Measurements from ENCODE around the gene POLK. TPM values are rescaled to one million over a fixed set of nuclear protein-coding genes. Genes with fewer than 3 reads are reported as not detected.
"Not testable (repeated sequence)": the region's sequence is repeated elsewhere in the genome, so short reads cannot be mapped to it uniquely, and the experiment has no call there.

The POLK gene
- polyA plus RNA-seq, 4 donors = 30.1 to 37.8 (median 32.0) TPM

DNA sequence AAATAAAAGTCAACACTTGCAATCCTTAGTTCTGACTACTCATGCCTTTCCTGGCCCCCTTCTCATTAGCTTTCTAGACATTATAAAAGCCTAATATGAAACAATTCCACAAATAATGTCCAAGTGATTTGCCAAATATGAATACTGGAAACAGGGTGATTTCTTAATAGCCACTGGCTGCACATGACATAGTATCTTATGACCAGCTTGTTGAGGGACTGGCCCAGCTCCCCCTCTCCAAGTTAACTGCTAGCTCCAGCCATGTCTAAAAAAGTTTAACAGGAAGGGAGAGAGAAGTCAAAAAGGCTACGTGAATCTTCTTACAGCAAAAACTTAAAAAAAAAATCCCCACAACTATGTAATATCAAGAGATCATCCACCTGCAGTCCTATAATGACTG lies 1.7 kb upstream of the POLK start:
- DNase-seq (ENCODE audit: low read depth in 4 of 4, low spot score in 3 of 4) = no peak

DNA sequence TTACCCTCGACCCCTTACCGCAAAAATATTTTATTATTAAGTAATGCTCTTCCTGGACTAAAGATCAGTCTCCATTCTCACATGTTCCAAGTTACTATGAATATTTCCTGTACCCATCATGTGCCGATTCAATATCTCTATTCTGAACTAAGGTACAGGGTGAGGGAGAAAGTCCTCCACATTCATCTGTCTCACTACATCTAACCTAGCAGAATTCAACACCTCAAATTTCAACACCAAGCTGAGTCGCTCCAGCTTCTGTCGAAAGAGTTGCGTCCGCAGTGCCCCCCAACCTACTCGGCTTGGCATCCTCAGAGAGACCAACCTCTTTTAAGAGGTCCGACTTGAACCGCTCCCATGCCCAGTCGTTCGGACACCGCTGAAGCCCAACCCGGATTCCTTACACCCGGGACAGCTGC lies 1.3 kb upstream of the POLK start:
- DNase-seq (ENCODE audit: low read depth in 4 of 4, low spot score in 3 of 4) = no peak

DNA sequence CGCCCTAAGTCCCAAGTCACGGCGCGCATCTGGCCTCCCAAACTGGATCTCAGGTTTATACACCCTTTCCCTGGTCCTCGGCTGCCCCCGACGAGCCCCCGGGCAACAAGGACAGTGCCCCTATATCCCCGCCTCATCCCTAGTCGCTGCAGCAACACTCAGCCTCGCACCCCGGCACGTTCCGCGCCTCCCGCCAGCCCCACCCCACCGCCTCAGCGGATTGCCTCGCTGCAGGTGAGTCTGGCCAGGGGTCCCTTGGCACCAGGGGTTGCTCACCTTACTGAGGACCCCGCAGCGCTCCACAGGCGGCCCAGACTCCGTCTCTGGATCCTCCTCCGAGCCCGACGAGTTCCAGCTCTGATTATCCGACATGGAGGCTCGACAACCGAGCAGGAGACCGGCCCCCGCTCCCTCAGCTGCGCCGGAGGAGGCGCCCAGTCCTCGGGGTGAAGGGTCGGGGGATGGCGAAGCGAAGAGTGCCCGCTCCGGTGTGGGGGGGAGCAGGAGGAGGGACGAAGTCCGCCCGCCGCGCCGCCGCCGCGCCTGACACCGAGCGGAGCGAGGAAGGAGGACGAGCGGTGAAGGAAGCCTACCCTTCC lies 756 bp upstream of the POLK start:
- peak in 2 of 4 donors; percentile 18 to 28 for DNase-seq (ENCODE audit: low read depth in 4 of 4, low spot score in 3 of 4)

DNA sequence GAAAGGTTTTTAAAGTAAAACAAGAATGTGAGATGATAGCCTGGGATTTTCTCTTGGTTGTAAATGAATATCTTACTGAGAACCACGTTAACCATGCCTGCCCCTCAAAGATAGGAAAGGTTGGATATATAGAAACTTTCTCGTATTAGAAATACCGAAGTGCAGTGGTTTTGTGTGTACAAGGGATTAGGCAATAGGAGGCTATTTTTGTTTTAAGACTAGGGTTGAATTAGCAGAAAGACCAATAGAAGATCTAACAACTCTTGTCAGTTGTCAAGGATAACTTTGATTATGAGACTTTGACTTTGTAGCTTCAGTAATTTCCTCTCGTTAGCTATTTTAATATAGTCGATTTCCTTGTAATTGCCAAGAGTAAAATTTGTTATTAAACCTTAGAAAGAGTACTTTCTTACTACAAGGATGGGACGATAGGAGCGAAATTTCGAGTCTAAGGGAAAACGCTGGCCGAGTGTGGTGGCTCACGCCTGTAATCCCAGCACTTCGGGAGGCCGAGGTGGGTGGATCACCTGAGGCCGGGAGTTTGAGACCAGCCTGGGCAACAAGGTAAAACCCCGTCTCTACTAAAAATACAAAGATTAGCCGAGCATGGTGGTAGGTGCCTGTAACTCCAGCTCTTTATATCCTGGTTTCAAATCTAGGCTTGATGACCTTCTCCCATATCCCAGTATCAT lies 838 bp downstream of the POLK start:
- DNase-seq (ENCODE audit: low read depth in 4 of 4, low spot score in 3 of 4) = no peak

DNA sequence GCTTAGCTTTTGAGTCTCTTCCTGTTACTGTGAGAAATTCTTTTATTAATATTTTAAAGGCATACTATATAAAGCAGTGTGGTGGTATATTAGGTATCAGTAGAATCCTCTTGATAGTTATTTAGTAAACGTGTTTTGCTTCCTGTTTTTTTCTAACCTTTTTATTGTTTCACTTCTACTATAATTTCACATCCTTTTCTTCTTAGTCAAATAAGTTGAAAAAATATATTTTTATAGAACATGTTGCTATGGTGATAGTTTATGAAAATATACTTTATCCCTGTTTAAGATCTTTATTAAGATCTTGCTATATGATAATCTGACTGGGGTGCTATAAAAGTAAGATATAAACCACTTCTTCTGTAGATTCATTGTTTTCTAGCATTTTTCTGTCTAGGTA lies 2.1 kb downstream of the POLK start:
- DNase-seq (ENCODE audit: low read depth in 4 of 4, low spot score in 3 of 4) = no peak

DNA sequence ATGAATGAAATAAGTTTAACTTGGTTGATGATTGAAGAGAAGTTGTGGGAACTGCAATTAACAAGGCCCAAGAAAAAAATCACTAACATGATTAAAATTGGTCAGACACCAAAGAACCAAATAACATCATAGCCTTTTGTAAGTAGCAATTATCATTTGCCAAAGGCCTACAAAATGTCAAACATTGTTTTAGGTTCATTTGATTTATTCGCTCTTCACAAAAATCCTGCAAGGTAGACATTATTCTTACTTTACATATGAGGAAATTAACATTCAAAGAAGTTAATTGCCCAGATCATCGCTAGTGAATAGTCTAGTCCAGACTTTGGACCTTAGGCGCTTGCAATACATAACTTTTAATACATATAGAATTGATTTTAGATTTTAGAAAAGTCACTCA lies 2.6 kb downstream of the POLK start:
- DNase-seq (ENCODE audit: low read depth in 4 of 4, low spot score in 3 of 4) = no peak

DNA sequence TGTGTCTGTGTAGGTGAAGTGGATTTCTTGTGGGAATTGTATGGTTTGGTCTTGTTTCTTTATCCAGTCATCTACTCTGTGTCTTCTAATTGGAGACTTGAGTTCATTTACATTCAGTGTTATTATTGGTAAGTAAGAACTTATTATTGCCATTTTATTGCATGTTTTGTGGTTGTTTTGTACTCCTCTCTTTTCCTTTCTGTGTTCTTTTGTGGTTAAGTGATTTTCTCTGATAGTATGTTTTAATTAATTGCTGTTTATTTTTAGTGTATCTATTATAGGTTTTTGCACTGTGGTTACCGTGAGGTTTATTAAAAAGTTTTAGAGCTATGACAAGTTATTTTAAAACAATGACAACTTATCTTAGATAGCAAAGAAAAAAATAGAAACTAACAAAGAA lies 8.1 kb downstream of the POLK start:
- no peak for DNase-seq (ENCODE audit: low read depth in 4 of 4, low spot score in 3 of 4)

DNA sequence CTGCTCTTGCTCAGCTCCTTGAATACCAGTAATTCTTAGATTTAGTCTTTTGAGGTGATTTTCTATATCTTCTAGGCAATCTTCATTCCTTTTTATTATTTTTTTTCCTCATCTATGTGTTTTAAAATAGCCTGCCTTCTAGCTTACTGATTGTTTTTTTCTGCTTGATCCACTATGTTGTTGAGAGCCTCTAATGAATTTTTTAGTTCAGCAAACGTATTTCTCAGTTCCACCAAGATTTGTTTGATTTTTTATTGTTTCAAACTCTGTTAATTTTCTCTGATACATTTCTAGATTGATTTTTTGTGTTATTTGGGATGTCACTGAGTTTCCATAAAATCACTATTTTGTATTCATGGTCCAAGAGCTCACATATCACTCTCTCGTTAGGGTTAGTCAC lies 9.5 kb downstream of the POLK start:
- no peak for DNase-seq (ENCODE audit: low read depth in 4 of 4, low spot score in 3 of 4)

DNA sequence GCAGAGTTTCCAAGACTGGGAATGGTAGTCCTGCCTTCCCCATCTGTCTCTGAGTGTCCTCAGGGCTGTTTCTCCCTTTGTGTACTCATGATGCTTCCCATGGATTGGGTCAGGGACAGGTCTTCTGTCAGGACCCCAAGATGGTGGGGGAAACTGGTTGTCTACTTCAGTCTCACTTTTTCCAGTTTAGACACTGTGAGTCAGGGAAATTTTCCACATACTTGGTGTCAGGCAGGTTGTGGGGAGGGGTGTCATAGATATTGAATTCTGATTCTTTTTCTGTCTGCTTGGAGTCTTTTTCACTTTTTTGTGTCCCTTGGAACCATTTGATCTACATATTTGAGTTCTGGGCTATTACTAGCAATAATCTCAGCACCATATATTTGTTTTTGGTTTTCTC lies 10.3 kb downstream of the POLK start:
- DNase-seq (ENCODE audit: low read depth in 4 of 4, low spot score in 3 of 4) = no peak

DNA sequence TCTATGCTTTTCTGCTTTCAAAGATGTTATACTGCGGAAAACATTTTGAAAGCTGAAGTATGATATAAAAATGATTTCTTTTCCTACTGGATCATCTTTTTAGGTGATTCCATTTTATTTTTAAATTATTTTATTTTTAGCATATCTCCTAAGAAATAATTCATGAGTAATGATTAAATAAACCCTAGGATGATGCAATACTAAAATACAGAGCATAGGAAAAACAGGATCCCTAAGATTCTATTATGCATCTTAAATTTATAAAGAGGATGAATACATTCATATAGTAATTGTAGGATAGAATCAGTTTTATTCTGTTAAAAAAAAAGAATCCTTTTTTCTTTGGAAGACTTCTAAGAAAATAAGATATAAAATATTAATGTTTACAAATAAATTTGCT lies 10.9 kb downstream of the POLK start:
- no peak for DNase-seq (ENCODE audit: low read depth in 4 of 4, low spot score in 3 of 4)

DNA sequence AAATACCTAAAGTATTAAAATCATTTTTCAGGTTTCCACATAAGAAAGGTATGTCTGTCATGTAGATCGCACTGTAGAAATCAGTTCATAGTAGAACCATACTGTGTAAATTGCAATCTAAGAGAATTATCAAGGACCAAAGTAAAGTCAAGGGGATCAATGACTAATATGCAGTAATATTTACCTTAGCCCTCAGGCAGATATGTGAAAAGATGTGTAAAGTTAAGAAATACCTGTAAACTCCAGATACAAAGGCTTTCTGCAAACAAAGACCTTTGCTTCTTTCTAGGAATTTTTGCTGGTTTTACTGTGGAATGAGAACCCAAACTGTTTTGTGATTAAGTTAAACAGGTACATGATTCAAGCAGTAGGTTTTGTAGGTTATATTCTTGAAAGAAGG lies 11.6 kb downstream of the POLK start:
- DNase-seq (ENCODE audit: low read depth in 4 of 4, low spot score in 3 of 4) = no peak

DNA sequence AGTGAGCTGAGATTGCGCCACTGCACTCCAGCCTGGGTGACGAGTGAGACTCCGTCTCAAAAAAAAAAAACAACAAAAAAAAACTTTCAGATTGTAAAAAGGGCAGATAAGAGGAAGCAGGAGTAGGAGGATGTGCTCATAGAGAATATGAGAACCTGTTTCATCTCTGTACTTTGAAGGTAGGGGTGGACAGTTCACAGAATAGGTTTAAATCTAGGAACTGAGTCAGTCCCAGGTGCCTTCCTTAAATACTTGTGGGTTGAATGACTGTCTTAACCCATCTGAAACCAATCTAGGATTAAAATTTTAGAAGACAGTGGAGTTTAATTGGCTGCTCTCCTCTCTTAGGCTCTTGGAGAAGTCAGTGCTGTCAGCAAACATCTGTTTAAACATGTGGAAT lies 12.4 kb downstream of the POLK start:
- DNase-seq (ENCODE audit: low read depth in 4 of 4, low spot score in 3 of 4) = no peak

DNA sequence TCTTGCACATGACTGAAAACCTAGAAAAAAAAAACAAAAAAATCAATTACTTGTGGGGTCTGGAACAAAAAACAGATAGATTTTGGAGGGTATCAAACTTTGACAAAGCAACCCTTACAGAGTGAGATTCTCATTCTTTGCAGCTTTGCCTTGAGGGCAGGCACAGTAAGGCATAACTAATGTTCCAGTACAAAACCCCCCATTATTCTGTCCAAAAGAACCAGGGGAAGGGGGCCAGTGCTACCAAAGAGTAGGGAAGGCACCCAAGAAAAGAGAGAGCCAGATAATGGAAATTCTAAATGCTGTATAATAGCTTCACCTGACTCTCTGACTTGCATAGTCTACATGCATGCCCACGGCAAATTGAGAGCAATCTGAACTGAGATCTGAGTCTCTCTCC lies 12.9 kb downstream of the POLK start:
- DNase-seq (ENCODE audit: low read depth in 4 of 4, low spot score in 3 of 4) = no peak

DNA sequence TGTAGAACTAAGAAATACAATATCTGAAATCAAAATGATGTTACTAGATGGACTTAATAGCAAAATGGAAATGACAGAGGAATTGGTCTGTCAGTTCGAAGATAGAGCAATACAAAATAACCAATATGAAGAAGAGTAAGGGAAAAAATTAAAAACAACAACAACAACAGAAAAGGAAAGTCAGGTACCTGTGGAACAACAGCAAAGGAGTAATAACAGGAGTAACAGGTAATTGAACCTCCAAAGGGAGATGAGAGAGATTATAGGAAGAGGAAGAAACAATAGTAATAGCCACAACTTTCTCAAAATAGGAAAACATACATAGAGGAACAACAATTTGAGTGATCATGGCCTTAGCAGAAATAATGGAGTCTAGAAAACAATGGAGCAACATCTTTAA lies 13.7 kb downstream of the POLK start:
- DNase-seq (ENCODE audit: low read depth in 4 of 4, low spot score in 3 of 4) = no peak

DNA sequence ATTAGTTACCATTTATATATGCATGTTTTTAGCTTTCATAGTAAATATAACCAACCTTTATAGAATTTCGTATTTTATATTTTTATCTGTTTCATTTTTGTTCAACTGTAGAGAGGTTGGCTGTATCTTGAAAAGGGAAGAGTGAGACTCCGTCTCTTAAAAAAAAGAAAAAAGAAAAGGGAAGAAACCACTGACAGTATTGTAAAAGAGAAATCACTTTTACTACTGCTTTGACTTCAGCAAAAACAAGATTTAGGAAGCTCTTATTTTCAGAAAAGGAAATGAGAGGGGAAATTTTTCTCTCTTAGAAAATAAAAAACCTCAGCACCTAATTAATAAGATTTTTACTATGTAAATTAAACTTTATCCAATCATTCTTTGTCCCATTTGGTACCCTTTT lies 14.4 kb downstream of the POLK start:
- no peak for DNase-seq (ENCODE audit: low read depth in 4 of 4, low spot score in 3 of 4)

DNA sequence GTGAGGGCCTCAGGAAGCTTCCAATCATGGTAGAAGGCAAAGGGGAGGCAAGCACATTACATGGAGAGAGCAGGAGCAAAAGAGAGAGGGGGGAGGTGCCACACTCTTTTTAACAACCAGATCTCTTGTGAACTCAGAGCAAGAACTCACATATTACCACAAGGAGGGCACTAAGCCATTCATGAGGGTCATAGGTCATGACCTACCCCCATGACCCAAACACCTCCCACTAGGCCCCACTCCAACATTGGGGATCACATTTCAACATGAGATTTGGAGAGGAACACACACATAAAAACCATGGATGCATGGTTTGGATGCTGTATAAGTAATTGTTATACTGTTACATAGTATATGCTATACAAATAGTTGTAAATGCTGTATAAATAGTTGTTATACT lies 17.5 kb downstream of the POLK start:
- DNase-seq (ENCODE audit: low read depth in 4 of 4, low spot score in 3 of 4) = no peak

DNA sequence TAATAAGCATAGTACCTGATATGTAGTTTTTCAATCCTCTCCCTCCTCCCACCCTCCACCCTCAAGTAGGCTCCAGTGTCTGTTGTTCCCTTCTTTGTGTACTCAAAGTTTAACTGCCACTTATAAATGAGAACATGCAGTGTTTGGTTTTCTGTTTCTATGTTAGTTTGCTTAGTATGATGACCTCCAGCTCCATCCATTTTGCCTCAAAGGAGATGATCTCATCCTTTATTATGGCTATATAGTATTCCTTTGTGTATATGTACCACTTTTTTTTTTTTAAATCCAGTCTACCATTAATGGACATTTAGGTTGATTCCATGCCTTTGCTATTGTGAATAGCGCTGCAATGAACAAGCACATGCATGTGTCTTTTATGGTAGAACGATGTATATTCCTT lies 20.5 kb downstream of the POLK start:
- DNase-seq (ENCODE audit: low read depth in 4 of 4, low spot score in 3 of 4) = no peak

DNA sequence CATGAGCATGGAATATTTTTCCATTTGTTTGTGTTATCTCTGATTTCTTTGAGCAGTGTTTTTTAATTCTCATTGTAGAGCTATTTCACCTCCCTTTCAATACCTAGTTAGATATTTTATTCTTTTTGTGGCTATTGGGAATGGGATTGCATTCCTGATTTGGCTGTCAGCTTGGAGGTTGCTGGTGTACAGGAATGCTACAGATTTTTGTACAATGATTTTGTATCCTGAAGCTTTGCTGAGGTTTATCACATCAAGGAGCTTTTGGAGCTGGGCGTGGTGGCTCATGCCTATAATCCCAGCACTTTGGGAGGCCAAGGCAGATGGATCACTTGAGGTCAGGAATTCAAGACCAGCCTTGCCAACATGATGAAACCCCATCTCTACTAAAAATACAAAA lies 22.0 kb downstream of the POLK start:
- not testable (repeated sequence) for DNase-seq (ENCODE audit: low read depth in 4 of 4, low spot score in 3 of 4)

DNA sequence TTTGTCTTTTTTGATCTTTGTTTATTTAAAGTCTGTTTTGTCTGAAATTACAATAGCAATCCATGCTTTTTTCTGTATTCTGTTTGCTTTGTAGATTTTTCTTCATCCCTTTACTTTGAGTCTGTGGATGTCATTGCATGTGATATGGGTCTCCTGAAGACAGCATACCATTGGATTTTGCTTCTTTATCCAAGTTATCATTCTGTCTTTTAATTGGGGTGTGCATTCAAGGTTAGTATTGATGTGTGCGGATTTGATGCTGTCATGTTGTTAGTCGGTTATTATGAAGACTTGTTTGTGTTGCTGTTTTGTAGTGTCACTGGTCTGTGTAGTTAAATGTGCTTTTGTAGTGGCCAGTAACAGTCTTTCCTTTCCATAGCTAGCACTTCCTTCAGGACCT lies 23.0 kb downstream of the POLK start:
- DNase-seq (ENCODE audit: low read depth in 4 of 4, low spot score in 3 of 4) = no peak

DNA sequence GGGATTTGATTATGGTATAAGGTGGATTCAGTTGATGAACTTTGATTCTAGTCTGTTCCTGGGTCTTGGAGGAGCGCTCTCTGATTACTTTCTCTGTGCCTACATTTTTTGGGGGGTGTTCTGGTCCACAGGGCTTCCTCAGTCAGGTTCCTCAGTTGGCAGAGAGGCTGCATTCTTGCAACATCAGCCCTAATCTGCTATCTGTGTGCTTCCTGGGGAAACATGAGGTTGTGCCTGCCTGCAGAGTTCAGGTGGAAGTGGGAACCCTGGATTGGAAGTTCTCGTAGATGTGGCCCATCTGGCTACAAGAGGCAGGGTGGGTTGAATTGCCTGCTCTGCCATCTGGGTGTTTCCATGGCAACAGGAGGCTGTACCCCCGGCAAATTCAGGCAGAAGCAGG lies 24.5 kb downstream of the POLK start:
- no peak for DNase-seq (ENCODE audit: low read depth in 4 of 4, low spot score in 3 of 4)

DNA sequence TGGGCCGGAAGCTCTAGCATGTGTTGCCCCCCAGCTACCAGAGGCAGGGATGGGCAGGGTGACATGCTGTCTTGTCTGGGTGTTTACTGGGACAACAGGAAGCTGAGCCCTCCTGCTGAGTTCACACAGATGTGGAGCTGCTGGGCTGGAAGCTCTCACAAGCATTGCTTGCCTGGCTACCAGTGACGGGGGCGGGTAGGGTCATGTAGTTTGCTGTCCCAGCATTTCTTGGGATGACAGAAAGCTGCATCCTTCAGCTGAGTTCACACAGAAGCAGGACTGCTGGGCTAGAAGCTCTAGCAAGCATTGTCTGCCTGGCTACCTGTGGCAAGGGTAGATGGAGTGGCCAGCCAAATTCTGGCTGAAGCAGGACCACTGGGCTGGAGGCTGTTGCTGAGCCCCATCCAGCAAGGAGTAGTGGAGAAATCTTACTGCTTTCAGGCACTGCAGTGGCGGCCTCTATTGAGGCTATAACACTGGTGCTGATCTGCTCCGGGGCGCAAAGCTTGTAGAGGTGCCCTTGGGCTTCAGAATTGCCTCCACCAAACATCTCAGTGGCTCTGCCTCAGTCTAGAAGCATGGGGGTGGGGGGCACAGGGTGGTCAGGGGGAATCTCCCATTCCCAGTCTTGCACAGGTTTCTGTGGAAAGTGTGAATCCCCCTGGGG lies 25.1 kb downstream of the POLK start:
- DNase-seq (ENCODE audit: low read depth in 4 of 4, low spot score in 3 of 4) = no peak

DNA sequence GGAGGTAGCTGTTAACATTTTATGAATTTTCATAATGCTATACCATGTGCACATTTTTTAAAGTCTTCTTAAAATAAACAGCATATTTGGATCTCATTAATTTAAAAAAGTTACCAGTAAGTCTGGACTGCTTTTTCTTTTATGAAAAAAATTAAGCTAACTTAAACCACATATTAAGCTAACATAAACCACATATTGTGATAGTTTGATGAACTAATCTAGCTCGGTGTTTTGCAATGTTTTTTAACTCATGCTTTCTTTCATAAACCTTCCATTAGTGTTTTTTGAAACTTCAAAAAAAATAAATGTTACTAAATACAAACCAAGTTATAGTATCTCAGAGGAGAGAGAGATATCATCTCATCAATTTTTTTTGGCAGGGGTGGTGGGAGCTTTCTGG lies 26.5 kb downstream of the POLK start:
- DNase-seq (ENCODE audit: low read depth in 4 of 4, low spot score in 3 of 4) = no peak
